Smooth muscle cell (in vitro differentiated cells): Measurements from ENCODE around the gene ARHGEF11. TPM values are rescaled to one million over a fixed set of nuclear protein-coding genes. Genes with fewer than 3 reads are reported as not detected.
A peak's percentile ranks its signal among the peaks of the same experiment; 100 is the strongest.

Experiments
- DNase-seq: peaks from one replicate; lab custom pipeline; 2025; ENCODE audit not compliant: unreplicated experiment; lab: John Stamatoyannopoulos, UW
- H2AFZ ChIP-seq: fragments of 200-600 bp; sonication (generic); 2 replicates; pipeline ENCODE4 v1.6.0; 2016; ENCODE audit warnings: antibody characterized with exemption, low read depth, mild to moderate bottlenecking
- H3F3A ChIP-seq: fragments of 200-600 bp; sonication (generic); 2 replicates; pipeline ENCODE4 v1.6.0; 2017; ENCODE audit warnings: antibody characterized with exemption, low read depth
- H3K27ac ChIP-seq: fragments of 200-600 bp; sonication (generic); 2 replicates; pipeline ENCODE4 v1.5.1; 2016; ENCODE audit warnings: low read depth, mild to moderate bottlenecking
- H3K27me3 ChIP-seq: fragments of 200-600 bp; sonication (generic); 2 replicates; pipeline ENCODE4 v1.6.1; 2016; ENCODE audit warnings: low read depth, mild to moderate bottlenecking
- H3K36me3 ChIP-seq: fragments of 200-600 bp; sonication (generic); 2 replicates; pipeline ENCODE4 v1.5.1; 2016; ENCODE audit warnings: low read depth
- H3K4me1 ChIP-seq: fragments of 200-600 bp; sonication (generic); 2 replicates; pipeline ENCODE4 v1.5.1; 2016; ENCODE audit warnings: low read depth
- H3K4me2 ChIP-seq: fragments of 200-600 bp; sonication (generic); 2 replicates; pipeline ENCODE4 v1.6.0; 2016; ENCODE audit warnings: mild to moderate bottlenecking
- H3K4me3 ChIP-seq: fragments of 200-600 bp; sonication (generic); 2 replicates; pipeline ENCODE4 v1.5.1; 2016; ENCODE audit warnings: mild to moderate bottlenecking
- H3K79me2 ChIP-seq: fragments of 200-600 bp; sonication (generic); 2 replicates; pipeline ENCODE4 v1.6.0; 2016; ENCODE audit warnings: low read depth, mild to moderate bottlenecking
- H3K9ac ChIP-seq: fragments of 200-600 bp; sonication (generic); 2 replicates; pipeline ENCODE4 v1.6.0; 2016; ENCODE audit warnings: low read depth
- H3K9me3 ChIP-seq: fragments of 200-600 bp; sonication (generic); replicated peaks from 2 replicates; pipeline ENCODE4 v1.5.1; 2016; ENCODE audit warnings: low read depth
- H4K20me1 ChIP-seq: fragments of 200-600 bp; sonication (generic); 2 replicates; pipeline ENCODE4 v1.6.0; 2016; ENCODE audit warnings: low read depth
- CTCF ChIP-seq: fragments of 200-600 bp; sonication (generic); IDR thresholded peaks from 2 replicates; pipeline ENCODE4 v1.5.1; 2017; ENCODE audit warnings: borderline replicate concordance, mild to moderate bottlenecking, antibody characterized with exemption; ENCODE audit not compliant: insufficient read depth, poor library complexity, severe bottlenecking
- WGBS: methylation state at CpG from one replicate; pipeline ENCODE4 v1.1.7; 2016; ENCODE audit warnings: low lambda C conversion rate; 5-methylcytosine and 5-hydroxymethylcytosine counted together
- polyA plus RNA-seq: library from polyadenylated mRNA; unstranded; fragments of >200 nt; fragmentation: Nextera tagmentation; extraction: Ambion mirVana; gene quantifications from 2 replicates; pipeline ENCODE4 v1.2.1, GENCODE V29; 2016
- total RNA-seq: library from RNA; depleted of rRNA; stranded (reverse); fragments of >200 nt; gene quantifications from 2 replicates; pipeline ENCODE4 v1.2.3, GENCODE V29; 2014

Gene ARHGEF11
- total and polyA plus RNA-seq, 2 experiments from 2014 or later = 15.1 to 20.1 TPM

- no peak for TF ChIP-seq CTCF
- no peak for DNase-seq
These were observed 46.2 kb upstream of the ARHGEF11 start for GRCh38 chr1:157091668-157092273.

GRCh38 chr1:157091186-157091585 lies 45.6 kb upstream of the ARHGEF11 start:
- peaks cover 8% of the 10 kb centered on the region for H3F3A ChIP-seq
- no peak for TF ChIP-seq CTCF
- no peak overlapping the region for H2AFZ ChIP-seq
- H3K9ac ChIP-seq = no peak overlapping the region
- H3K36me3 ChIP-seq = no peaks in the 10 kb centered on the region
- 95% methylated on average over 4 of the region's 4 CpGs for WGBS
- H3K79me2 ChIP-seq = no peaks in the 10 kb centered on the region
- no peaks in the 10 kb centered on the region for H3K4me1 ChIP-seq
- no peaks in the 10 kb centered on the region for H3K27me3 ChIP-seq
- H4K20me1 ChIP-seq = no peaks in the 10 kb centered on the region
- no peaks in the 10 kb centered on the region for H3K9me3 ChIP-seq
- no peak overlapping the region for H3K4me2 ChIP-seq
- H3K27ac ChIP-seq = no peak overlapping the region
- no peak overlapping the region for H3K4me3 ChIP-seq
- no peak for DNase-seq

More at GRCh38 chr1:157091668-157092273, 46.2 kb upstream of the ARHGEF11 start:
- Histone ChIP-seq H3K4me2 (no peak overlapping the region), H3K9ac (no peak overlapping the region), H4K20me1 (no peaks in the 10 kb centered on the region), H3F3A (peaks cover 8% of the 10 kb centered on the region), H3K27ac (no peak overlapping the region), H3K4me1 (no peaks in the 10 kb centered on the region), H2AFZ (no peak overlapping the region), H3K9me3 (no peaks in the 10 kb centered on the region), H3K79me2 (no peaks in the 10 kb centered on the region), H3K27me3 (no peaks in the 10 kb centered on the region), H3K36me3 (no peaks in the 10 kb centered on the region), H3K4me3 (no peak overlapping the region)
- WGBS = 85% methylated on average over 4 of the region's 4 CpGs

- Histone ChIP-seq H3K36me3 (no peaks in the 10 kb centered on the region), H3K9ac (no peak overlapping the region), H2AFZ (peak overlapping the region; percentile 51), H3K4me3 (no peak overlapping the region), H3K27me3 (no peaks in the 10 kb centered on the region), H3K79me2 (no peaks in the 10 kb centered on the region), H3K4me2 (peak overlapping the region; percentile 58), H3F3A (peaks cover 8% of the 10 kb centered on the region), H4K20me1 (no peaks in the 10 kb centered on the region), H3K4me1 (no peaks in the 10 kb centered on the region), H3K27ac (peak overlapping the region; percentile 43), H3K9me3 (no peaks in the 10 kb centered on the region)
- DNase-seq = no peak
- 55% methylated on average over 3 of the region's 3 CpGs for WGBS
- TF ChIP-seq CTCF = no peak
These were observed 45.2 kb upstream of the ARHGEF11 start for GRCh38 chr1:157090771-157091170.

GRCh38 chr1:157090196-157090647 lies 44.7 kb upstream of the ARHGEF11 start:
- peak; percentile 60 for DNase-seq
- Histone ChIP-seq H3K4me2 (peak overlapping the region; percentile 58), H2AFZ (peak overlapping the region; percentile 51), H3F3A (peaks cover 8% of the 10 kb centered on the region), H3K4me3 (no peak overlapping the region), H3K36me3 (no peaks in the 10 kb centered on the region), H3K4me1 (no peaks in the 10 kb centered on the region), H3K27ac (peak overlapping the region; percentile 43), H4K20me1 (no peaks in the 10 kb centered on the region), H3K79me2 (no peaks in the 10 kb centered on the region), H3K9me3 (no peaks in the 10 kb centered on the region), H3K27me3 (no peaks in the 10 kb centered on the region), H3K9ac (no peak overlapping the region)
- 9% methylated on average over 10 of the region's 10 CpGs for WGBS
- peak; percentile 95 for TF ChIP-seq CTCF
